PC-9 (cell line): ENCODE results near the gene C2orf74.

Experiments used
- EZH2 ChIP-seq: fragments of 200-600 bp; sonication (generic); IDR thresholded peaks from 2 replicates; pipeline ENCODE4 v1.8.0; 2017; ENCODE audit warnings: antibody characterized with exemption, low read depth
- TF ChIP-seq, protein P1 (sequence below): fragments of 200-600 bp; sonication (generic); conservative IDR thresholded peaks from 2 replicates; pipeline ENCODE4 v1.6.1; 2017; ENCODE audit warnings: mixed run types, antibody characterized with exemption, mild to moderate bottlenecking, moderate library complexity

DNA sequence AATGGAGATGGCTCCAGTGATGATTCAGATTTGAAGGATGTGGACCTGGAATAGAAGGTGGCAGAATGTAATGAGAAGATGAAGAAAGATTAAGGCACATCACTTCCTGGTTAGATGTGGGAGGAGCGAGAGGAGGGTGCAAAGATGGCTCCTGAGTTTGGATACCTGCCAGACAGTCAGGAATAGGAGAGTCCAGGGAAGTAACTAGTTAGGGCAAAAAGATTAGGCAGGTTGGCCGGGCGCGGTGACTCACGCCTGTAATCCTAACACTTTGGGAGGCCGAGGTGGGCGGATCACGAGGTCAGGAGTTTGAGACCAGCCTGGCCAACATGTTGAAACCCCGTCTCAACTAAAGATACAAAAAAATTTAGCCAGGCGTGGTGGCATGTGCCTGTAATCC is 5.6 kb downstream of the C2orf74 start:
- TF ChIP-seq, protein P1, sequence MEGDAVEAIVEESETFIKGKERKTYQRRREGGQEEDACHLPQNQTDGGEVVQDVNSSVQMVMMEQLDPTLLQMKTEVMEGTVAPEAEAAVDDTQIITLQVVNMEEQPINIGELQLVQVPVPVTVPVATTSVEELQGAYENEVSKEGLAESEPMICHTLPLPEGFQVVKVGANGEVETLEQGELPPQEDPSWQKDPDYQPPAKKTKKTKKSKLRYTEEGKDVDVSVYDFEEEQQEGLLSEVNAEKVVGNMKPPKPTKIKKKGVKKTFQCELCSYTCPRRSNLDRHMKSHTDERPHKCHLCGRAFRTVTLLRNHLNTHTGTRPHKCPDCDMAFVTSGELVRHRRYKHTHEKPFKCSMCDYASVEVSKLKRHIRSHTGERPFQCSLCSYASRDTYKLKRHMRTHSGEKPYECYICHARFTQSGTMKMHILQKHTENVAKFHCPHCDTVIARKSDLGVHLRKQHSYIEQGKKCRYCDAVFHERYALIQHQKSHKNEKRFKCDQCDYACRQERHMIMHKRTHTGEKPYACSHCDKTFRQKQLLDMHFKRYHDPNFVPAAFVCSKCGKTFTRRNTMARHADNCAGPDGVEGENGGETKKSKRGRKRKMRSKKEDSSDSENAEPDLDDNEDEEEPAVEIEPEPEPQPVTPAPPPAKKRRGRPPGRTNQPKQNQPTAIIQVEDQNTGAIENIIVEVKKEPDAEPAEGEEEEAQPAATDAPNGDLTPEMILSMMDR: no peak
- no peak for TF ChIP-seq EZH2
